Stimulated activated CD4-positive, alpha-beta T cell treated with anti-CD3 and anti-CD28 coated beads, Interleukin-15, amount 100 ng/mL, for 1 hour (primary cell): ENCODE results near the gene GALNT9.

Source experiments
- DNase-seq, 2 donors: peaks; one replicate each; pipeline ENCODE4 v3.0.0-alpha.2; 2020; ENCODE audit warnings: low read depth in 1 of 2, low spot score in 1 of 2

The GALNT9 gene

DNA sequence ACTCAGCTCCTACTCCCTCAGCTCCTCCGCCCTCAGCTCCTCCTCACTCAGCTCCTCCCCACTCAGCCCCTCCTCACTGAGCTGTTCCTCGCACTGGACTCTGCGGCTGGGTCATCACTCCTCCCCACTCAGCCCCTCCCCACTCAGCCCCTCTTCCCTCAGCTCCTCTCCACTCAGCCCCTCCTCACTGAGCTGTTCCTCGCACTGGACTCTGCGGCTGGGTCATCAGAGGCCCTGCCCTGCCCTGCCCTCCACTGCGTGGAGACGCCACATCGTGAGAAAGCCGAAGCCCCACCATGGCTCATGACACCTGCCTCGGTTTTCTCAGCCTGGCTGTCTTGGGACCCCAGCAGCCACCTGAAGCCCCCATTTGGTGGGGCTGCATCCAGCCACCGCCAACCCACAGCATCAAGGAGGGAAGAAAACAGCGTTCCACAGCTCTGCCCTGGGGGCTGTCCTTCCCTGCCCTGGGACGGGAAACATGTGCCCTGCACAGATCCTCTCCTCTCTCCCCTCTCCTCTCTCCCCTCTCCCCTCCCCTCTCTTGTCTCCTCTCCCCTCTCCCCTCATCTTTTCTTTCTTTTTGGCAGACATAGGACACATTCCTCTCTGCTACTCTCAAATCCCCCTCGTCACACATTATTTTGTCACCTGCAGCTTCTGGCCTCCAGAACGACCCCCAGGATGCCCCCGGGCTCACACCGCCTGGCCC lies 167.4 kb downstream of the GALNT9 start:
- no peak for DNase-seq

DNA sequence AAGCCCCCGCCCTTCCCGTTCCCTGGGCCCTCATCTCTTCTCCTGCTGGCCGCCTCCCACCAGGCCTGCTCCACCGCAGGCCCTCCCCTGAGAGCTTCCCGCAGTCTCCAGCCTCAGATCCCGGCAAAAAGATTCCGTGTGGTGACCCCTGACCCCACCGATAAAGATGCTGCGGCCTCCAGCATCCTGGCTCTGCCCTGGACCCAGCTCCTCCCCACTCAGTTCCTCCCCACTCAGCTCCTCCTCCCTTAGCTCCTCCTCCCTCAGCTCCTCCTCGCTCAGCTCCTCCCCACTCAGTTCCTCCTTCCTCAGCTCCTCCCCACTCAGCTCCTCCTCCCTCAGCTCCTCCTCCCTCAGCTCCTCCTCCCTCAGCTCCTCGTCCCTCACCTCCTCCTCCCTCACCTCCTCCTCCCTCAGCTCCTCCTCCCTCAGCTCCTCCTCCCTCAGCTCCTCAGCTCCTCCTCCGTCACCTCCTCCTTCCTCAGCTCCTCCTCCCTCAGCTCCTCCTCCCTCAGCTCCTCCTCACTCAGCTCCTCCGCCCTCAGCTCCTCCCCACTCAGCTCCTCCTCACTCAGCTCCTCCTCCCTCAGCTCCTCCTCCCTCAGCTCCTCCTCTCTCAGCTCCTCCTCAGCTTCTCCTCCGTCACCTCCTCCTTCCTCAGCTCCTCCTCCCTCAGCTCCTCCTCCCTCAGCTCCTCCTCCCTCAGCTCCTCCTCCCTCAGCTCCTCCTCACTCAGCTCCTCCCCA lies 168.2 kb downstream of the GALNT9 start:
- DNase-seq, result no peak

DNA sequence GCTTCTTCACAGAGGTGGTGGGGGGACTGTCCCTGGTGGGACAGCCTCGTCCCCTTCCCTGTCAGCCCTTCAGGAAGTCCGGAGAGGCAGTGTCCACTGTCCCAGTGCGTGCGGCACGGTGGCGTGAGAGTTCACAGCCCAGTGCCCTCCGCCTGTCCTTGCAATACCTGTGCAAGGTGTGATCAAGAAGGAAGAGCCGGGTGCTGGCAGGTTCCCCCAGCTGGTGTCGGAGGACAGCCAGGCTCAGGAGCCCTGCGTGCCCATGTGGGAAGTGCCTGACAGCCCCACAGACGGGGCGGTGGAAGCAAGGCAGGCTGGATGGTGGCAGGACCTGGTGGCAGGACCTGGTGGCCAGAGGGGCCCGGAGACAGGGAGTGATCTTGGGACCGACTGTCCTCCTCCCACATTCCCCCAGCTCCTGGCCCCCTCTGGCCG lies 168.8 kb downstream of the GALNT9 start:
- no peak for DNase-seq

DNA sequence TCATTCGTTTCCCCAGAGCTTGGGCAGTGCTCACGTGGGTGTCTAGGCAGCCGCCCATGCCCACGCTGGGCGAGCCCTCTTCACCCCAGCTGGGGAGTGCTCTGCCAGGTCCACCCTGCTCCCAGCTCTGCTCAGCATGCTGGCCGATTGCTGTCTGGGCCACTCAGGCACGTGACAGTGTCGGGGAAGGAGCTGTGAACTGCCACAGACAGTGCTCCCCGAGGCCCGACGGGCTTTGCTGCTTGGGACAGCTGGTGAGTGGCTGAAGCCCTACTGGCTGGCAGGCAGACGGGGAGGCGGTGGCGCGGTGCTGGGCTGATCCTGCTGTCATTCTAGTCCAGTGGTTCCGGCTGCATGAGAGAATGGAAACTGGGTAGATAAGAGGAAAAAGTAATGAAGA lies 169.4 kb downstream of the GALNT9 start:
- no peak for DNase-seq

DNA sequence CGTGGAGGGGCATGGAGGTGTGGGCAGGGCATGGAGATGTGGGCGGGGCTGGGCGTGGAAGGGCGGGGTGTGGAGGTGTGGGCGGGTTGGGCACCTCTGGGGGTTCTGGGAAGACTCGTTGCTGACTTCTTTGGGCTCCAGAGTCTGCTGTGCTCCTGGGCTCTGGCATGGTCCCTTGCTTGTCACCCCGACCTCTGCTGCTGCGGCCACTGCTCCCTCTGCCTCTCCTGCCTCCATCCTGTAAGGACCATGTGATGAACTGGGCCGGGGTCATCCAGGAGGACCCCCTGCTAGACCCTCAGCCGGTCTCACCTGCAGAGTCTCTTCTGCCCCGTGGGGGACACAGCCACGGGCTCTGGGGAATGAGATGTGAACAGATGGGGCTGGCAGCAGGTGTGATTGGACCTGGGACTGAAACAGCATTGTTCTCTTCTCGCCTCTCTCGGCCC lies 169.8 kb downstream of the GALNT9 start:
- DNase-seq, result no peak

GRCh38 chr12:132158677-132159554 lies 170.5 kb downstream of the GALNT9 start:
- no peak for DNase-seq

GRCh38 chr12:132157733-132158409 lies 171.5 kb downstream of the GALNT9 start:
- no peak for DNase-seq

- DNase-seq, result no peak
These were observed 172.6 kb downstream of the GALNT9 start for GRCh38 chr12:132156573-132157325.

GRCh38 chr12:132155771-132156572 lies 173.4 kb downstream of the GALNT9 start:
- no peak for DNase-seq

DNA sequence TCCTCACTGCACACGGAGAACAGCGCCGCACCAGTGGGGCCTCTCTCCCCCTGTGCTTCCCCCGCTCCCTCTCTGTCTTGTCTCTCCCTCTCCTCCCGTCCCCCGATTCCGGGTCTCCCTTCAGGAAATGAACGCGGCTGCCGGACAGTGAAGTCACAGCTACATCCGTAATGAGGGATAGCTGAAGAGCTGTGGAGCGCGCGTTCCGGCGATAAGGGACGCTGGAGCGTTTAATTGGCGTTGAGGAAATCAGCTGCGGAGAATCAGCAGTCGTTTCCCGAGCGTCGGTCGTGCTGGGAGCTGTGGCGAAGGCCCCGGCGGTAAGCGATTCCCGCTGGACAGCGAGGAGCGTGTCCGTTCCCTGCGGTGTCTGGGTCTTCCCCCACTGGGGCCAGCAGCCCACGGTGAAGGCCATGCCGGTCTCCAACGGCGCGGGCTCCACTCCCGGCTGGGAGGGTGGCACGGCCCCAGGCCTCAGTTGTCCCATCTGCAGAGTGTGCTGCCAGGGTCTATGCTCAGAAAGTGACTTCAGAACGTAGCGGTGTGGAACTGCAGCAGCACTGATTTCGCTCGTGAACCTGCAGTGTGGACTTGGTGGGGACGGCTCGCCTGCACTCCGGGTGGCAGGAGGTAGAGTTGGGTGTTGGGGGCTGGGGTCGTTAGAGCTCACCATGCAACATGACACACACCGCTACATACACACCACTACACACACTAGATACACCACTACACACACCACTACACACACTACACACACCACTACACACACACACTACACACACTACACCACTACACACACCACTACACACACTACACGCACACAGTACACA lies 174.2 kb downstream of the GALNT9 start:
- DNase-seq, result no peak

DNA sequence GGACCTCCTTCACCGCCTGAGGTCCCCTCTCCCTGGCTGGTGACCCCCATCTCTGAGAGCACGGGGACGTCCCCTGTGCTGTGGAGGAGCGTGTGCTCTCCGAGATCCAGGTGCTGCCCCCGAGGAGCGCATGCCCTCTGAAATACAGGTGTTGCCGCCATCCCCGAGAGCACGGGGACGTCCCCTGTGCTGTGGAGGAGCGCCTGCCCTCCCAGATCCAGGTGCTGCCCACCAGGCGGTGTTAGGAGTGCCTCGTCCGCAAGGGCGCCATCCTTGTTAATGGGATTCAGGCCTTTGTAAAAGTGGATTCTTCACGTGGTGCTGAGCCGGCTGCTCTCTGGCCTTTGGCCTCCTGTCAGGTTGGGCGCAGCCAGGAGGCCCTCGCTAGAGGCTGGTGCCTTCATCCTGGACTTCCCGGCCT lies 175.0 kb downstream of the GALNT9 start:
- DNase-seq, result no peak

DNA sequence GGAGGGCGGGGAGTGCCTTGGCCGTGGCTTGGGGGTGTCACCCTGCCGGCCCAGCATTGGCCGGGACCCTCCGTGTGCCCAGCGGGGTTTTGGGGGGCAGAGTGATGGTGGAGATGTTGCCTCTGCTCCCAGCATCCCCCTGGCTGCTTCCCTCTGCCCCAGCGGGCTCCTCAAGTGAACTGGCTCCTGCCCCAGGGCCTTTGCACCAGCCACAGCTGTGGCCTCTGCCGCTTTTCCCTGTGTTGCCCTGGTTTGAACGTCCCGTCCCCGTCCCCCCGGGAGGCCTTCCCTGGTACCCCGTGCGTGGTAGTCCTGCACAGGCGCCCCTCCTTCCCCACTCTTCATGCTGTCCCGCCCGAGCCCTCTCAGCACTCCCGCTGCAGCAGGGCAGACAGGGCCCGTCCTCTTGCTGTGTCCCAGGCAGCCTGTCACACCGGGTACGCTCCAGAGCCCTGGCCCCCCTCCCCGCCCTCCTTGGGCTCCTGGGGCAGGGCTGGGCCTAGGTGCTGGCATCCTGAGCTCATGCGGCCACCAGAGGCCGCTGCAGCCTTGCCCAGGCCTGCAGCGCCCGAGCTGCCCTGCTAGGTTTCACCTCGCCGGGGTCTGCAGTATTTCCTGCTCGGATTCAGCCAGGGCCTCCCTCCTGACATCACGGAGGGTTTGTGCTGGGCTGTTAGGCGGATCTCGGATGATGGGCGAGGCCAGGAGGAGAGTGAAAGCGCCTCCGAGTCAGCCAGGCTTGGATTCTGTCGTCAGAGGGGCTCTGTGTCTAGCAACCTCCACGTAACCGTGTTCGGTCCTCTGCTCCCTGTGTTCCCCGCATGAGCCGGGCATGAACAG lies 175.7 kb downstream of the GALNT9 start:
- peak; percentile 55 to 58 for DNase-seq

DNA sequence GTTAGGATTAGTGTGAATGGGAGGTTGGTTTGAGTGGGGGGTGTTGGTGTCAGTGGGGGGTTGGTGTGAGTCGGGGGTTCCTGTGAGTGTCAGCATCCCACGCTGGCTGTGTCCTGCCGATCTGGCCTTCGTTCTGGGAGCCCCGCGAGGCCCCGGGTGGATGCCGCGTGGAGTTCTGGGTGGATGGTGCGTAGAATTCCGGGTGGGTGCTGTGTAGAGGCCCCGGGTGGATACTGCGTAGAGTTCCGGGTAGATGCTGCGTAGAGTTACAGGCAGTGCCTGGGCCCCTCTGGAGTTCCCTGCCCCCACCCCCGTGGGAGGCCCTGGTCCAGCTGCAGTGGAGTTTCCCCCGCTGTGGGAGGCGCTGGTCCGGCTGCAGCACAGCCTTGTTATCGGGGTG lies 176.4 kb downstream of the GALNT9 start:
- no peak for DNase-seq

DNA sequence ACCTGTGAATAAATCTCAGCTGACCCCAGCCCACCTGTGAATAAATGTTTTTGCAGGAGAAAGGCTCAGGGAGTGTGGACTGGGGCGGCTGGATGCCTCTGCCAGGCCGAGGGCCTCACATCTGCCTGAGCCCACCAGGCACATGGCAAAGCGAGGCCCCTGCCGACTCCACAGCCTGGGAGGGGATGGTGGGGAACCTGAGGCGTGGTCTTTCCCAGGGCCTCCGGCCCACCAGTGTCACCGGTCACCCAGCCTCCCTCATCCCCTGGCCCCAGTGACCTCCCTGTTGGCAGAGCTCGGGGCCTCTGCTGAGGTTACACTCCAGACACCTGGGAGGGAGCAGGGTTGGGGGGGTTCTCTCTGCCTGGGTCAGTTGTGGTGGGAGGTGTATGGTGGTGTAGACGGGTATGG lies 177.0 kb downstream of the GALNT9 start:
- DNase-seq, result no peak

DNA sequence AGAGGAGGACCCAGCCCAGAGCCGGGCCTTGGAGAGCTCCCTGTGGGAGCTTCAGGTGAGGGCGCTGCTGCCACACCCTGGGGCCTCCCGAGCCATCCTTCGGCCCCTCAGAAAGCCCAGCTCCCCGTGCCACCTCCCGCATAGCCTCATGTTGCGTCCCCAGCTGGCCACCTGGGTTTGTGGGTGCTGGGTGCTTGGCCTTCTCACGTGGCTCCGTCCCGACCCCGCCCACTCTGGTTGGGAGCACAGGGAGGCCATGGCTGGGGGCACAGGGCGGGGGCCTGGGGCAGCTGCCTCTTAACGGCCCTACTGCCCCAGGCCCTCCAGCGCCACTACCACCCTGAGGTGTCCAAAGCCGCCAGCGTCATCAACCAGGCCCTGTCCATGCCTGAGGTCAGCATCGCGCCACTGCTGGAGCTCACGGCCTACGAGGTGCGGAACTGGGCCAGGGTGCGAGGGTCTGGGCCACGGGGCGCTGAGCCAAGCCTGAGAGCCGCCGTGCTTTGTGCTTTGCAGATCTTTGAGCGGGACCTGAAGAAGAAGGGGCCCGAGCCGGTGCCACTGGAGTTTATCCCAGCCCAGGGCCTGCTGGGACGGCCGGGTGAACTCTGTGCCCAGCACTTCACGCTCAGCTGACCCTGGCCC lies 177.5 kb downstream of the GALNT9 start:
- DNase-seq, result no peak

GRCh38 chr12:132151145-132151765 lies 178.1 kb downstream of the GALNT9 start:
- DNase-seq, result no peak

DNA sequence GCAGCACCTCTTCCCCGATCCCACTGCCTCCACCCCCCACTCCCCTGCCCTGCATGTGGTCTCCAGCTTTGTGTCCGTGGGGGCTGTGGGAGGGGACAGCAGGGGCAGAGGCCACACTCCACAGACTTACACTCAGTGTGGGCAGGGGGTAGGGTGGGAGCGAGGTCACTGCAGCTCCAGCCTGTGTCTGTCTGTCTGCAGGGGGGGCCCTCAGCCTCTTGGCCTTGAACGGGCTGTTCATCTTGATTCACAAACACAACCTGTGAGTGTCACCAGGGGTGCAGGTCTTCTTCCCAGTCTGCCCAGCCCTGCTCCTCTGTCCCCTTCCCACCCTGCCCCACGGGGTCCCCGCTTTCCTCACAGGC lies 178.6 kb downstream of the GALNT9 start:
- no peak for DNase-seq
